Measurements from ENCODE around the gene PLCB3.
A peak's percentile ranks its signal among the peaks of the same experiment; 100 is the strongest.

The PLCB3 gene

DNA sequence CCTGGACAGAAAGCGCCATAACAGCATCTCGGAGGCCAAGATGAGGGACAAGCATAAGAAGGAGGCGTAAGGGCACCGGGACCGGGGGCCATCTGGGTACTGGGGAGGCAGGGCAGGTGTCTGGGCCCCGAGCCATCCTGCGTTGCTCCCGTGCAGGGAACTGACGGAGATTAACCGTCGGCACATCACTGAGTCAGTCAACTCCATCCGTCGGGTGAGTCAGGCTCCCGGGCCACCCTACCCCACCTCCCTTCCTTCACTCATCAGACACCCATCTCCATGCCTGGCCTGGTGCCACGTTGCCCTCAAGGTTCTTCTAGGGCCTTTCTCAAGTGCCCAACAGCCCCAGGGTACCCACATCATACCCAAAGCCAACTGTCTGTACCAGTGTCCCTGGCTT is 15.0 kb downstream of the PLCB3 start:
- DNase-seq (ENCODE audit: low read depth): peak; percentile 42

DNA sequence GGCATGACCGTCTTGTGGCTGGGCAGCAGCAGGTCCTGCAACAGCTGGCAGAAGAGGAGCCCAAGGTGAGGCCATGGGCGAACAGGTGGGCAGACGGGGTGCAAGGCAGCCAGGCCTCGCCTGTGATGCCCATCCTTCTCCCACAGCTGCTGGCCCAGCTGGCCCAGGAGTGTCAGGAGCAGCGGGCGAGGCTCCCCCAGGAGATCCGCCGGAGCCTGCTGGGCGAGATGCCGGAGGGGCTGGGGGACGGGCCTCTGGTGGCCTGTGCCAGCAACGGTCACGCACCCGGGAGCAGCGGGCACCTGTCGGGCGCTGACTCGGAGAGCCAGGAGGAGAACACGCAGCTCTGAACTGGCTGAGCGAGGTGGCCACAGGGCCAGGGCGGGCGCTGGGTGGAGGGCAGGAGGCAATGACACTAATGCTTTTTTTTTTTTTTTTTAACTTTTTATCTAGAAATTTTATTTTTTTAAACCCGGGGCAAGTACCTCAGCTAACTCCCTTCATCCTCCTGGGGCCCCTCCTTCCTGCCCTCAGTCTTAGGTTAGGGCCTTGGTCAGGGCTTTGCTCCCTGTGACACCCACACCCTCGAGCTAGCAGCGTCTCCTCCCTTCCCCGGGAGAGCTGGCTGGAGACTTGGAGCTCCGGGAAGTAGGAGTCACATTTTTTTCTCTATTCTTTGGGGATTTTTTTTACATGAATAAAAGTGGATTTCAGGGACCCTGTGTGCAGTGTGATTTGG is 16.0 kb downstream of the PLCB3 start:
- no peak for DNase-seq (ENCODE audit: low read depth)

DNA sequence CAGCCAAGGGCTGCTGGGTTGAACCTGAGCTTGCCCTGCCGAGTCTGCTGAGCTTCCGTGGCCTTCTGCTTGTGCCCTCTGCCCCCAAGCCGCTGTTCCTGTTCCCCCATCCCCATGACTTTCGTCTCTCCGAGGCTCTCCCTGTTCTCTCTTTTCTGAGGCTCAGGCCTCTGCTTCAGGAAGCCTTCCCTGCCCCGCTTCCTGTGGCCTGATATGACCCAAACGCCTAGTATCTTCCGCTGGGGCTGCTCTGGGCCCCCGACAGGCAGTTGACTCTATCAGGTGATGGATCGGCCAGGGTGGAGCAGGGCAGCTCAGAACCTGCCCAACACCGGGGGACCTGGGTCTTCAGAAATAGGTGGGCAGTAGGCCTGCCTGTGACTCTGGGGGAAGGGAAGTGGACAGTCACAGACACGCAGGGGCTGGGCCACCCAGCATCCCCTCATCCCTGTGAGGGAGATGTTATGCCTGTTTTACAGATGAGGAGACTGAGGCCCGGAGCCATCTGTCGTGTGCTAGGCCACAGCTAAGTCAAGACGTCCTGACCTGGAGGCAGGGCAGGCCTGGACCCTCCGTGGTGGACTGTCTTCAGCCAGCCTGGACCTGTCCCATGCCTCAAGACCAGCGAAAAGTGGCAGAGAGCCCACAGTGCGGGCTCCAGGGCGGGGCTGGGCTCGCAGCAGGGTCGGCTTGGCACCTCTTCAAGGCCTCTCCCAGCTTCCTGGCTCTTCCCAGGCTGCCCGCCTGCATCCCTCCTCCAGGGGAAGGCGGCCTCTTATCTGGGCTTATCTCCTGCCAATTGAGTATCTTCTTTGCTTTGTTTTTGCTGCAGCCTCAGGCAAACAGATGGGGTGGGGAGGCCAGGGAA is 16.9 kb downstream of the PLCB3 start:
- peak; percentile 85 for DNase-seq (ENCODE audit: low read depth)

DNA sequence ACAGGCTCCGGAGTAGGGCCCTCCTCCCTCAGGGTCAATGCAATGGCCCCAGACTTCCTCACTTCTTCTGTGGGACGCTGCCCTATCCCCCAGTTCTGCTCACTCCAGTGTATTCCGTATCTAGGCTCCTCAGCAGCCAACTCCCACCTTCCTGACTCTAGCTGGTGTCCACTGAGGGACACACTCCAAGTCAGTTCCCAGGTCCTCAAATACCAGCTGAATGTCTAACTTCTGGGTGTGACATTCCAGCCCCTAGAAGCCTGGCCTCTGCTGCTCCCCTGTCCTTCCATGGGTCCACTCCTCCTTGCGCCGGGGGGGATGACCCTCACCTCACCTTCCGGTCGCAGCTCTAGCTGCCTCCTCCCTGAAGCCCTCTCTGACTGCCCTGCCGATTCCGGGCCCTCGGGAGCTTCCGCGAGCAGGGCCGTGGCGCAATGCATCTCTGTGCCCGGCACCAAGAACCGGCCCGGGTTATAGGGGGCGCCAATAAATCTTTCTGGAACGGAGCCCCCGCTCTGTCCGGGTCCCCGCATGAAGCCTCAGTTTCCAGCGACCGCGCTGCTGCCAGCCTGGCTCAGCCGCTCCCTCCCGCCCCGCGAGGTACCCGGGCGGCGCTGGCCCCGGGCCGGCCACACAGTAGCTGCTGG is 17.7 kb downstream of the PLCB3 start:
- peak; percentile 75 for DNase-seq (ENCODE audit: low read depth)

DNA sequence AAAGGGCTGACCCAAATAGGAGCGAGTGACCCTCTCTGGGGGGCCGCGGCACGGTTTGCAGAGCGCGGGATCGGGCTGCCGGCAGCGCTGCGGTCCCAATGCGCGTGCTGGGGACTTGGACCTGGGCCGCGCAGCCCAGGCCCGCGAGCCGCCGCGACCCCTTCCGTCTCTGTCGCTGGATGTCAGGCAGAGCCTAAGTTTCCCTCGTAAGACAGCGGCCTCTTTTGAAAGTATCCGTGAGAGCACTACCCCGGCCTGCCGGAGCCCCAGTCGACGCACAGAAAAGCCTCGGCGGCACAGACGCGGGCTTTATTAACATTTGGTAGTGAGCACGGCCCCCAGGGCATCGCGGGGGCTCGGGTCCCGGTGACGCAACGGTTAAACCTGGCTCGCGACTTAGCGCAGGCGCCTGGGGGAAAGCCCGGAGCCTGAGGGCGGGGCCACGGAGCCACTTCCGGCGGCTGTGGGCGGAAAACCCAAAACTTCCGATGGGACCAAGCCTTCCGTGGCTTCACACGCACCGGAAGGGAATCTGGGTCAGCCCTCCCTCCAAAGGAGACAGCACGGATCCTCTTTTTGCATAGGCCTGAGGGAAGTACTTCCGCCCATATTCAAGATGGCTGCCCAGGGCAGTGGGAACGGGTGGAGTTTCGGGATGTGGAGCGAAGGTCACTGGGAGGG is 18.4 kb downstream of the PLCB3 start:
- DNase-seq (ENCODE audit: low read depth): peak; percentile 100

DNA sequence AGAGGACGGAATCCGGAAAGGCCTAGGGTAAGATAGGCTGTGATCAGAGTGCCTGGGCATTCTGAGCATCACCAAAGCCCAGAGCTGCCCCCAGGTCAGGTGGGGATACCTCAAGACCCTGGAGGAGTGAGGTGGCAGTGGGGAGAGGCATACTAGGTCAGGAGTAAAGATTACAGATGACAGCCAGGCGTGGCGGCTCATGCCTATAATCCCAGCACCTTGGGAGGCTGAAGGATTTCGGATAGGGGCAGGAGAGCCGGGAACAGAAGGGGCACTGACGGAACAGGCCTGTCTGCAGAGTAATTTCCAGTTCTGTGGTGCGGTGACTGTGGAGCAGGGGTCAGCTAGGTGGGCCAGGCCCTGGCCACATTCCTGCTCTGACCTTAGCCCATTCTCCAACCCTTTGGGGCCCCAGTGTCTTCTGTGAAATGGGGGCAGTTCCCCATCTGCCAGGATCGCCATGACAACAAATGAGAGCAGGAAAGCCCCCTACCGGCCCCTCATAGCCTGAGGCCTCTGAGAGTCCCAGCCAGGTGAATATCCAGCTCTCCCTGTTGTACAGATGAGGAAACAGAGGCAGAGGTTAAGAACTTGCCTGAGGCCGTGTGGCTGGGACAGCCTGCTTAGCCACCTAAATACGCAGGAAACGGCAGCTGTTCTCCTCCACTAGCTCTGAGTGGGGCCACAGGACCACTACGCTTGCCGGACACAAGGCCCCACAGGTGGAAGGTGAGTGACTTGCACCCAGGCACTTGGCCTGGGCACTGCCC is 23.9 kb downstream of the PLCB3 start:
- DNase-seq (ENCODE audit: low read depth): no peak

- no peak for DNase-seq (ENCODE audit: low read depth)
These were observed 24.5 kb downstream of the PLCB3 start for GRCh38 chr11:64275841-64276240.

GRCh38 chr11:64276653-64277431 is 25.5 kb downstream of the PLCB3 start:
- DNase-seq (ENCODE audit: low read depth): peak; percentile 48

- DNase-seq (ENCODE audit: low read depth): no peak
These were observed 27.4 kb downstream of the PLCB3 start for GRCh38 chr11:64278576-64279190.

DNA sequence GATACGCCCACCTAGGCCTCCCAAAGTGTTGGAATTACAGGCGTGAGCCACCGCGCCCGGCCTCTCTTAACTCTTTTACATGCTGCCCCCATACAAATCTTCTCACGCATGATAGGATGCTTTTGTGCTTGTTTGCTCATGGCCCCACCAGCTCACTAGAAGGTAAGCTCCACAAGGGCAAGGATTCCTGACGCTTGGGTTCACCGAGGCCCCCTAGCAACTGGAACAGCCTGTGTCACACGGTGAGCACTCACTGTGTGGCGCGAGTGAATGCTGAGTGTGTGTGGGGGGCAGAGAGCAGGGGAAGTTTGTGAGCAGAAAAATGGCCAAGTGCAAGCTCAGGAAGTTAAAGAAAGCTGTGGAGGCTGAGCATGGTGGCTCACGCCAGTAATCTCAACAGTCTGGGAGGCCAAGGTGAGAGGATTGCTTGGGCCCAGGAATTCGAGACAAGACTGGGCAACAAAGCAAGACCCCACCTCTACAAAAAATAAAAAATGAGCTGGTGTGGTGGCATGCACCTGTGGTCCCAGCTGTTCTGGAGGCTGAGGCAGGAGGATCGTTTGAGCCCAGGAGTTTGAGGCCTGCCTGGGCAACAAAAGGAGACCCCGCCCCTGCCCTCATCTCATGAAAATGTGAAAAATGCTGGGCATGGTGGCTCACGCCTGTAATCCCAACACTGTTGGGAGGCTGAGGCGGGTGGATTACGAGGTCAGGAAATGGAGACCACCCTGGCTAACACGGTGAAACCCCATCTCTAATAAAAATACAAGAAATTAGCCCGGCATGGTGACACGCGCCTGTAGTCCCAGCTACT is 30.8 kb downstream of the PLCB3 start:
- DNase-seq (ENCODE audit: low read depth): no peak

- DNase-seq (ENCODE audit: low read depth): no peak
These were observed 31.8 kb downstream of the PLCB3 start for GRCh38 chr11:64283092-64283491.

- peak; percentile 92 for DNase-seq (ENCODE audit: low read depth)
These were observed 33.0 kb downstream of the PLCB3 start, which contains the start of gene BAD for GRCh38 chr11:64284048-64284961. Gene BAD (minus strand): TSS chr11:64284665. CDS start chr11:64284368, 297 bp downstream.

DNA sequence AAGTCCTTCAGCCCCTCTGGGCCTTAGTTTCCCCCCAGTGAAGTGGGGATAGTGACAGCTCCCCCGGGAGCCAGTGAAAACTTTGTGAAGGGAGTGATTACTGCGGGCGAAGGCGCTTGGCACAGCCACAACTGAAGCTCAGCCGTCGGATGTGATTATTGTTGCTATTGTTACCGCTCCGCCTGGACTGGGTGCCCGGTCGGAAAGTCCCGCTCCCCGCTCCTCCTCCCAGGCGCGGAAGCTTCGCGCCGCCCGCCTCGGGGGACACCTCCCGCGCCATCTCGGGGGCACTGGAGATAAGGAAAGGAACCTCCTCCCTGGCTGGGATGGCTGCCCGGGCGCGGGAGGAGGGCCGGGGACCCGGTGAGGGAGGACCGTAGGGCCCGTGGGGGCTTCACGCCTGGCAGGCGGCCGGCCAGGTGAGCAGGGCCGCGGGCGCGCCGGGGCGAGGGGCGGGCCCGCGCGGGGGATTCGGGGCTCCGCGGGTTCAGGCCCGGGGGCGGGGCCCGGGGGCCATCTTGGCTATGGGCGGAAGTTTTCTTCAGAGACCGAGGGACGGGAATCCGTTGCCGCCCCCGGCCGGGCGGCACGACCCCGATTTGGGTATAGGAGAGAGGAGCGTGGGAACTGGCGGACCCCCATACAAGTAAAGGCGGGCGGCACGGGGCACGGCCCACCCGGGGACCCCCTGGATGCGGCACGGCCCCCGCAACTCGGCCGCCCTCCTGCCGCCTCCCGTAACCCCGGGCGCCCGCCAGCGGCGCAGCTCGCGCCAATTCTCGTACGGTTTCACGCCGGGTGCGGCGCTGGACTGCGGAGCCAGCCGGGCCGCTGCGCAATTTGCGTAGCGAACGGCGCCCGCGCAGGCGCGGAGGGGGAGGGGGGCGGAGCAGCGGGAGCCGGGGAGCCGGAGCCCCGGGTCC is 33.9 kb downstream of the PLCB3 start, which contains the start of gene GPR137:
TSS of gene GPR137 (plus strand) at position 887 of the 923 bp plus-strand sequence. CDS start 677 bp downstream, outside the sequence.
- DNase-seq (ENCODE audit: low read depth): peak; percentile 76

- DNase-seq (ENCODE audit: low read depth): no peak
These were observed 34.8 kb downstream of the PLCB3 start for GRCh38 chr11:64285885-64286800.

DNA sequence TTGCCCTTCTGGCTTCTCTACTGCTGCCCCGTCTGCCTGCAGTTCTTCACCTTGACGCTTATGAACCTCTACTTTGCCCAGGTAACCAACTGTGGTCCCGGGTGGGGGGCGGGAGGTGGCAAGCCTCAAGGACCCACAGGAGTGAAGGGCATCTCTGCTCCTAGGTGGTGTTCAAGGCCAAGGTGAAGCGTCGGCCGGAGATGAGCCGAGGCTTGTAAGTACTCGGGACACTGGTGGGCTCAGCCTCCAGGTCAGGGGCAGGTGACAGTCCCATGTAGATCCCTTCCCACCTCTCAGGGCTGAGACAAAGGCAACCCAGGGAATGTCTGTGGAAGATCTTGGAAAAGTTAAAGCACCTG is 35.5 kb downstream of the PLCB3 start:
- DNase-seq (ENCODE audit: low read depth): no peak
